Umbilical cord (tissue), 2 donors: ENCODE data around the gene TSG101. TPM values are rescaled to one million over a fixed set of nuclear protein-coding genes. Genes with fewer than 3 reads are reported as not detected.

Experiments
- DNase-seq: peaks from one replicate; pipeline ENCODE4 v3.0.0-alpha.2; 2015; ENCODE audit warnings: low spot score
- total RNA-seq: library from RNA; depleted of rRNA; stranded (reverse); fragments of >200 nt; gene quantifications from one replicate; pipeline ENCODE4 v1.2.3, GENCODE V29; 2014; ENCODE audit warnings: low replicate concordance; ENCODE audit not compliant: insufficient read depth

TSG101 gene
- total RNA-seq, 1 donor from 2014 or later: 24.6 TPM

- no peak for DNase-seq
Measured at GRCh38 chr11:18493310-18493709, 33.4 kb downstream of the TSG101 start.

GRCh38 chr11:18492888-18493287, 33.9 kb downstream of the TSG101 start:
- peak; percentile 2 for DNase-seq

GRCh38 chr11:18491924-18492323, 34.8 kb downstream of the TSG101 start:
- peak; percentile 2 for DNase-seq

- no peak for DNase-seq
Measured at GRCh38 chr11:18490736-18491485, 35.8 kb downstream of the TSG101 start.

- DNase-seq: no peak
Measured at GRCh38 chr11:18490319-18490718, 36.4 kb downstream of the TSG101 start.

- DNase-seq: no peak
Measured at GRCh38 chr11:18485913-18486528, 40.7 kb downstream of the TSG101 start.

GRCh38 chr11:18479063-18479462, 47.7 kb downstream of the TSG101 start:
- no peak for DNase-seq

- DNase-seq: no peak
Measured at GRCh38 chr11:18472587-18472986, 54.2 kb downstream of the TSG101 start.

GRCh38 chr11:18471995-18472394, 54.7 kb downstream of the TSG101 start:
- DNase-seq: no peak

GRCh38 chr11:18468961-18469360, 57.8 kb downstream of the TSG101 start:
- no peak for DNase-seq

- DNase-seq: no peak
Measured at GRCh38 chr11:18468059-18468458, 58.7 kb downstream of the TSG101 start.

GRCh38 chr11:18466402-18466801, 60.3 kb downstream of the TSG101 start:
- no peak for DNase-seq

GRCh38 chr11:18463439-18463838, 63.3 kb downstream of the TSG101 start:
- DNase-seq: no peak

GRCh38 chr11:18461909-18462308, 64.8 kb downstream of the TSG101 start:
- no peak for DNase-seq

GRCh38 chr11:18459634-18460033, 67.1 kb downstream of the TSG101 start:
- DNase-seq: no peak

GRCh38 chr11:18457450-18457849, 69.3 kb downstream of the TSG101 start:
- DNase-seq: no peak

- no peak for DNase-seq
Measured at GRCh38 chr11:18455686-18456372, 70.9 kb downstream of the TSG101 start, which contains the start of gene LDHAL6A. LDHAL6A (plus strand) TSS chr11:18455856; CDS start chr11:18456681, 825 bp downstream.

GRCh38 chr11:18452927-18453326, 73.8 kb downstream of the TSG101 start:
- DNase-seq: no peak

GRCh38 chr11:18449251-18449650, 77.5 kb downstream of the TSG101 start:
- DNase-seq: no peak

- DNase-seq: no peak
Measured at GRCh38 chr11:18438691-18439090, 88.1 kb downstream of the TSG101 start.
